ENCODE results near the gene PDILT. TPM values are rescaled to one million over a fixed set of nuclear protein-coding genes. Genes with fewer than 3 reads are reported as not detected.

The PDILT gene
- total RNA-seq, 1 experiment from 2014 or later = not detected

- Mint-ChIP-seq H3K36me3 (ENCODE audit: insufficient read depth in 1 of 3, low read depth in 3 of 3) (peaks cover 0 to 5% (median 3%) of the 10 kb centered on the region in 3 experiments; a peak in 5 of 7 replicates), H3K4me3 (no peak overlapping the region), H3K27me3 (ENCODE audit: low read depth) (peaks cover 21% of the 10 kb centered on the region), H3K9me3 (peaks cover 12 to 14% of the 10 kb centered on the region in 2 experiments), H3K4me1 (no peaks in the 10 kb centered on the region), H3K27ac (no peak overlapping the region)
- no peak overlapping the region for H3K27ac ChIP-seq (ENCODE audit: insufficient read length, low read depth, low read length)
- peak; percentile 73 for TF ChIP-seq CTCF (conservative IDR thresholded peaks at IDR 0.05)
- H3K9me3 ChIP-seq (ENCODE audit: control insufficient read depth, low read depth, low read length) = no peaks in the 10 kb centered on the region
- no peak overlapping the region for H4K5ac ChIP-seq (ENCODE audit: insufficient read length, low read depth, low read length)
- H3K23ac ChIP-seq (ENCODE audit: insufficient read length, low read depth, low read length) = no peak overlapping the region
- no peak overlapping the region for H3K4me2 ChIP-seq (ENCODE audit: insufficient read depth, insufficient read length, low read length)
- no CpG with 5 or more reads among the region's 2 CpGs for WGBS (ENCODE audit: extremely low coverage, insufficient read length, low lambda C conversion rate)
- H3K79me1 ChIP-seq (ENCODE audit: insufficient read depth, low read depth, low read length, poor library complexity, severe bottlenecking) = no peaks in the 10 kb centered on the region
- H2BK15ac ChIP-seq (ENCODE audit: low read depth, low read length) = no peak overlapping the region
- no peak overlapping the region for H2AK5ac ChIP-seq (ENCODE audit: insufficient read length, low read length)
- no peak overlapping the region for H4K8ac ChIP-seq (replicated peaks; ENCODE audit: insufficient read length, low read depth, low read length)
- no peak overlapping the region for H2AFZ ChIP-seq (ENCODE audit: low read length)
- H2BK12ac ChIP-seq (ENCODE audit: insufficient read length, low read depth, low read length) = no peak overlapping the region
- no peaks in the 10 kb centered on the region; the same call in 1 of the 2 replicates for H3K79me2 ChIP-seq (ENCODE audit: insufficient read depth, low read length)
- H3K4me1 ChIP-seq (ENCODE audit: insufficient read depth, low read length) = no peaks in the 10 kb centered on the region
- H4K20me1 ChIP-seq (ENCODE audit: control insufficient read depth, insufficient read depth, insufficient read length) = no peaks in the 10 kb centered on the region
- H3K9ac ChIP-seq (ENCODE audit: extremely low read depth, insufficient read length, low read length) = no peak overlapping the region
- no peak overlapping the region for H3K56ac ChIP-seq (ENCODE audit: insufficient read length, low read depth, low read length)
- H3K23me2 ChIP-seq (ENCODE audit: insufficient read length, low read depth, low read length, poor library complexity, severe bottlenecking) = no peaks in the 10 kb centered on the region
- no peak overlapping the region for H3K14ac ChIP-seq (ENCODE audit: insufficient read depth, low read length)
- DNase-seq = peak; percentile 39
- no peak overlapping the region for H2BK5ac ChIP-seq (ENCODE audit: insufficient read length, low read length)
- no peak overlapping the region for H2BK120ac ChIP-seq (ENCODE audit: low read depth, low read length, poor library complexity, severe bottlenecking)
- no peak overlapping the region for H3T11ph ChIP-seq (ENCODE audit: low read length)
- no peak overlapping the region for H3K4ac ChIP-seq (ENCODE audit: low read depth, low read length)
- no peak overlapping the region for H4K91ac ChIP-seq (ENCODE audit: insufficient read length, low read depth, low read length)
- no peaks in the 10 kb centered on the region for H3K27me3 ChIP-seq (ENCODE audit: insufficient read depth, low read length)
- H3K18ac ChIP-seq (ENCODE audit: insufficient read length, low read depth, low read length) = no peak overlapping the region
- H2BK20ac ChIP-seq (ENCODE audit: low read depth, low read length, poor library complexity, severe bottlenecking) = no peak overlapping the region
These were observed 44.5 kb downstream of the PDILT start for GRCh38 chr16:20359997-20360396.

Measured in H9 (cell line).